Measurements from ENCODE around the gene NTM.
A peak's percentile ranks its signal among the peaks of the same experiment; 100 is the strongest.

The NTM gene

GRCh38 chr11:131463649-131464425 is 93.4 kb downstream of the NTM start:
- TF ChIP-seq CTCF (IDR thresholded peaks at IDR 0.05; ENCODE audit: low read depth, low read length): no peak
- Histone ChIP-seq H3K27ac (no peak overlapping the region), H3K9me3 (ENCODE audit: severe bottlenecking) (no peaks in the 10 kb centered on the region), H3K27me3 (ENCODE audit: insufficient read depth, low read depth, severe bottlenecking) (no peaks in the 10 kb centered on the region), H3K4me3 (ENCODE audit: low read depth, low read length) (no peak overlapping the region), H3K36me3 (no peaks in the 10 kb centered on the region)
- no peak for DNase-seq

GRCh38 chr11:131464461-131464860 is 94.0 kb downstream of the NTM start:
- TF ChIP-seq CTCF (IDR thresholded peaks at IDR 0.05; ENCODE audit: low read depth, low read length): no peak
- Histone ChIP-seq H3K27ac (no peak overlapping the region), H3K27me3 (ENCODE audit: insufficient read depth, low read depth, severe bottlenecking) (no peaks in the 10 kb centered on the region), H3K36me3 (no peaks in the 10 kb centered on the region), H3K4me3 (ENCODE audit: low read depth, low read length) (no peak overlapping the region), H3K9me3 (ENCODE audit: severe bottlenecking) (no peaks in the 10 kb centered on the region)
- no peak for DNase-seq

- Histone ChIP-seq H3K27me3 (ENCODE audit: insufficient read depth, low read depth, severe bottlenecking) (no peaks in the 10 kb centered on the region), H3K27ac (no peak overlapping the region), H3K9me3 (ENCODE audit: severe bottlenecking) (no peaks in the 10 kb centered on the region), H3K36me3 (no peaks in the 10 kb centered on the region), H3K4me3 (ENCODE audit: low read depth, low read length) (no peak overlapping the region)
- no peak for TF ChIP-seq CTCF (IDR thresholded peaks at IDR 0.05; ENCODE audit: low read depth, low read length)
- DNase-seq: no peak
These were observed 94.6 kb downstream of the NTM start for GRCh38 chr11:131465039-131465438.

GRCh38 chr11:131465746-131466145 is 95.3 kb downstream of the NTM start:
- TF ChIP-seq CTCF (IDR thresholded peaks at IDR 0.05; ENCODE audit: low read depth, low read length): peak; percentile 73
- Histone ChIP-seq H3K27ac (no peak overlapping the region), H3K9me3 (ENCODE audit: severe bottlenecking) (no peaks in the 10 kb centered on the region), H3K27me3 (ENCODE audit: insufficient read depth, low read depth, severe bottlenecking) (no peaks in the 10 kb centered on the region), H3K36me3 (no peaks in the 10 kb centered on the region), H3K4me3 (ENCODE audit: low read depth, low read length) (no peak overlapping the region)
- DNase-seq: peak; percentile 78

- H3K27me3 ChIP-seq (ENCODE audit: insufficient read depth, low read depth, severe bottlenecking): no peaks in the 10 kb centered on the region
- H3K4me3 ChIP-seq (ENCODE audit: low read depth, low read length): no peak overlapping the region
- H3K9me3 ChIP-seq (ENCODE audit: severe bottlenecking): no peaks in the 10 kb centered on the region
- H3K36me3 ChIP-seq: no peaks in the 10 kb centered on the region
- H3K27ac ChIP-seq: no peak overlapping the region
- no peak for TF ChIP-seq CTCF (IDR thresholded peaks at IDR 0.05; ENCODE audit: low read depth, low read length)
- DNase-seq: no peak
These were observed 97.4 kb downstream of the NTM start for GRCh38 chr11:131467645-131468394.

All from WERI-Rb-1 (cell line).